Measurements from ENCODE around the gene DOCK2. TPM values are rescaled to one million over a fixed set of nuclear protein-coding genes. Genes with fewer than 3 reads are reported as not detected.
"Not testable (repeated sequence)": the region's sequence is repeated elsewhere in the genome, so short reads cannot be mapped to it uniquely, and the experiment has no call there.

Gene DOCK2
- total RNA-seq, 6 donors from 2014 or later = 46.7 to 150 (median 73.8) TPM

GRCh38 chr5:169765176-169765996 is 128.3 kb downstream of the DOCK2 start:
- ATAC-seq (ENCODE audit: low FRiP score in 2 of 2) = no peak
- Histone ChIP-seq H3K4me1 (no peaks in the 10 kb centered on the region), H3K36me3 (no peaks in the 10 kb centered on the region), H3K4me3 (no peak overlapping the region), H3K9me3 (no peaks in the 10 kb centered on the region), H3K27me3 (no peaks in the 10 kb centered on the region), H3K27ac (no peak overlapping the region)
- no peak for DNase-seq
- WGBS, 2 donors = 68 to 72% methylated on average over 3 of the region's 3 CpGs
- TF ChIP-seq CTCF (IDR thresholded peaks at IDR 0.05) = no peak
- no peak for TF ChIP-seq EP300 (IDR thresholded peaks at IDR 0.05)
- TF ChIP-seq POLR2A (IDR thresholded peaks at IDR 0.05) = no peak
- TF ChIP-seq POLR2AphosphoS5 (IDR thresholded peaks at IDR 0.05) = no peak

- not testable (repeated sequence) for H3K36me3 ChIP-seq; H3K9me3 ChIP-seq; ATAC-seq (ENCODE audit: low FRiP score in 2 of 2)
Observed at GRCh38 chr5:169766943-169767342, 129.9 kb downstream of the DOCK2 start.

GRCh38 chr5:169767938-169768337 is 130.9 kb downstream of the DOCK2 start:
- TF ChIP-seq EP300 (IDR thresholded peaks at IDR 0.05) (no peak), POLR2AphosphoS5 (IDR thresholded peaks at IDR 0.05) (no peak), CTCF (IDR thresholded peaks at IDR 0.05) (no peak), POLR2A (IDR thresholded peaks at IDR 0.05) (no peak)
- H3K9me3 ChIP-seq = no peaks in the 10 kb centered on the region
- H3K36me3 ChIP-seq = no peaks in the 10 kb centered on the region
- DNase-seq (no peak), ATAC-seq (ENCODE audit: low FRiP score in 2 of 2) (no peak)
- no peaks in the 10 kb centered on the region for H3K27me3 ChIP-seq
- no peak overlapping the region for H3K4me3 ChIP-seq
- H3K27ac ChIP-seq = no peak overlapping the region
- WGBS, 2 donors = 66 to 70% methylated on average over 6 of the region's 6 CpGs
- no peaks in the 10 kb centered on the region for H3K4me1 ChIP-seq

More at GRCh38 chr5:169766943-169767342, 129.9 kb downstream of the DOCK2 start:
- WGBS, 2 donors = 89 to 95% methylated on average over 6 of the region's 6 CpGs
- H3K27me3 ChIP-seq, H3K4me3 ChIP-seq, H3K4me1 ChIP-seq, DNase-seq, H3K27ac ChIP-seq: not testable (repeated sequence)

GRCh38 chr5:169768416-169768815 is 131.3 kb downstream of the DOCK2 start:
- ATAC-seq (ENCODE audit: low FRiP score in 2 of 2) (no peak), DNase-seq (no peak)
- WGBS, 2 donors = 50 to 60% methylated on average over 1 of the region's 1 CpG
- Histone ChIP-seq H3K4me1 (no peaks in the 10 kb centered on the region), H3K4me3 (no peak overlapping the region), H3K27ac (no peak overlapping the region), H3K9me3 (no peaks in the 10 kb centered on the region), H3K36me3 (no peaks in the 10 kb centered on the region), H3K27me3 (no peaks in the 10 kb centered on the region)
- no peak for TF ChIP-seq EP300 (IDR thresholded peaks at IDR 0.05)
- no peak for TF ChIP-seq CTCF (IDR thresholded peaks at IDR 0.05)
- TF ChIP-seq POLR2AphosphoS5 (IDR thresholded peaks at IDR 0.05) = no peak
- no peak for TF ChIP-seq POLR2A (IDR thresholded peaks at IDR 0.05)

GRCh38 chr5:169770109-169770508 is 133.0 kb downstream of the DOCK2 start:
- DNase-seq (no peak), ATAC-seq (ENCODE audit: low FRiP score in 2 of 2) (no peak)
- no peaks in the 10 kb centered on the region for H3K36me3 ChIP-seq
- no peaks in the 10 kb centered on the region for H3K27me3 ChIP-seq
- no peak overlapping the region for H3K27ac ChIP-seq
- no peak for TF ChIP-seq CTCF (IDR thresholded peaks at IDR 0.05)
- TF ChIP-seq POLR2AphosphoS5 (IDR thresholded peaks at IDR 0.05) = no peak
- TF ChIP-seq EP300 (IDR thresholded peaks at IDR 0.05) = no peak
- TF ChIP-seq POLR2A (IDR thresholded peaks at IDR 0.05) = no peak
- H3K9me3 ChIP-seq = no peaks in the 10 kb centered on the region
- H3K4me1 ChIP-seq = no peaks in the 10 kb centered on the region
- WGBS, 2 donors = 54 to 56% methylated on average over 1 of the region's 1 CpG
- H3K4me3 ChIP-seq = no peak overlapping the region

Measured in upper lobe of left lung (tissue), 6 donors.